ENCODE measurements around the gene LRRC66. TPM values are rescaled to one million over a fixed set of nuclear protein-coding genes. Genes with fewer than 3 reads are reported as not detected.

LRRC66 gene
- total RNA-seq, 4 donors from 2014 or later: 0.16 to 1.3 (median 0.34) TPM; not detected in 1

- TF ChIP-seq CTCF (IDR thresholded peaks at IDR 0.05; ENCODE audit: low read depth): no peak
Observed at GRCh38 chr4:51958199-51958968, 61.8 kb downstream of the LRRC66 start.

Small RNA genes within 50 kb of the gene (small RNA-seq; reads per million reads assigned to genes)
- not detected for gene AC104784.1

Other genes starting within 250 kb of the LRRC66 start
- gene DCUN1D4, start 177.2 kb downstream of the LRRC66 start, total RNA-seq: 10 to 100 TPM; 38.8 to 61.7 (median 42.0) TPM
- gene SGCB, start 17.9 kb upstream of the LRRC66 start, total RNA-seq: 10 to 100 TPM; 30.4 to 79.5 (median 39.1) TPM
- gene SPATA18, start 30.9 kb upstream of the LRRC66 start, total RNA-seq: 10 to 100 TPM in 1 of 4 donors, 1 to 10 TPM in 3; 2.4 to 13.7 (median 4.5) TPM

Data from subcutaneous adipose tissue (tissue), 4 donors.